Measurements from ENCODE around the gene PCK2.

PCK2 gene

DNA sequence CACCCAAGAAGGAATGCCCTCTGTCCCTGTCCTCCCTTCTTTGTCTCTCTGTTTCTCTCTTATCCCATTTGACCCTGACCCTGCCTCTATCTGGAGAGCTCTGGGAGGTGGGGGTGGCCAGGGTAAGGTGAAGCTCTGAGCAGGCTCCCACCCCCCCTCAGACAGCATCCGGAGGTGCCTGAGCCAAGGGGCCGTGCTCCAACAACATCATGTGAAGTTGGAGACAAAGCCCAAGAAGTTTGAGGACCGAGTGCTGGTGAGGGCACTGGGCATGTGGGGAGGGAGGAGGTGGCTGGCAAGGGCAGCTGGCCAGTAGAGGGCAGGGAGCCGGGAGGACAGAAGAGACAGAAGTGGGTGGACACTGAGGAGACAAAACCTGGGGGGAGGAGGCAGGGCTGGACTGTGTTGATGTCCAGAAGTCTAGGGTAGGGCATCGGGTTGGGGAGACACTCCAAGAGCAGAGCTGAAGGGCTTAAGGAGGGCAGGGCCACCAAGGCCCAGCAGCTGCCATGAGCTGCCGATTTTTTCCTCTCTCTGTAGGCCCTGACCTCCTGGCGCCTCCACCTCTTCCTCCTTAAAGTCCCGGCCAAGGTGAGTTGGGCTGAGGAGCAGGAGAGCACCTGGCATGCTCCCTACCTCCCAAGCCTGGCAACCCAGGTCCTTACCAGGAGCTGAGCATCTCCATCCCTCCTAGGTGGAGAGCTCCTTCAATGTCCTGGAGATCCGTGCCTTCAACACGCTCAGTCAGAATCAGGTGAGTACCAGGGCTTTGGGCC is 40.4 kb upstream of the PCK2 start:
- ChIA-PET POLR2A (interaction anchor here (0.6 kb wide), 1 partner anchor 61 kb away, joined by 3 read pairs; the partner anchor contains the start of genes DCAF11 and NRL), CTCF (interaction anchor here (0.8 to 7.0 kb wide), 7 partner anchors 10 to 254 kb away, joined by 3 to 88 read pairs (median 4); partner anchors contain the start of gene CIDEB)
- no peak for DNase-seq (ENCODE audit: extremely low spot score)
- no peak for TF ChIP-seq CTCF (IDR thresholded peaks at IDR 0.05; ENCODE audit: control extremely low read depth, extremely low read depth, low read depth, missing control alignments)

DNA sequence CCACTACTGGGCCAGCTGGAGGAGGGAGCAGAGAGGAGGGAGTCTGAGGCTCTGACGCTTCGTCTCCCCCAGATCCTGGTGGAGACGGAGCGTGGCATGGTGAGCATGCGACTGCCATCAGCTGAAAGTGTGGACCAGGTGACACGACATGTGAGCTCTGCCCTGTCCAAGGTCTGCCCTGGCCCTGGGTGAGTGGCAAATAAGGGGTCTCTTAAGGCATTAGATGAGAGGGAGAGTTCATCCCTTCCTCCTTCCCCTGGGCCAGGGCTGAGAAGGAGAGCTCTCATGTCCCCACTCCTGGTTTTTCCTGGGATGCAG is 39.8 kb upstream of the PCK2 start:
- ChIA-PET CTCF (interaction anchor here (0.7 to 7.0 kb wide), 9 partner anchors 9 to 254 kb away, joined by 3 to 88 read pairs (median 3); partner anchors contain the start of gene CIDEB), POLR2A (interaction anchor here (0.6 kb wide), 1 partner anchor 60 kb away, joined by 3 read pairs; the partner anchor contains the start of genes DCAF11 and NRL)
- DNase-seq (ENCODE audit: extremely low spot score) = no peak

GRCh38 chr14:24054646-24055045 is 39.5 kb upstream of the PCK2 start:
- no peak for TF ChIP-seq CTCF (IDR thresholded peaks at IDR 0.05; ENCODE audit: control extremely low read depth, extremely low read depth, low read depth, missing control alignments)
- DNase-seq (ENCODE audit: extremely low spot score) = no peak
- CTCF ChIA-PET = interaction anchor here (0.7 to 7.0 kb wide), 8 partner anchors 9 to 253 kb away, joined by 3 to 88 read pairs (median 4); partner anchors contain the start of gene CIDEB
- POLR2A ChIA-PET = no interaction called here

More for the DNA sequence above, 39.8 kb upstream of the PCK2 start:
- no peak for TF ChIP-seq CTCF (IDR thresholded peaks at IDR 0.05; ENCODE audit: control extremely low read depth, extremely low read depth, low read depth, missing control alignments)

DNA sequence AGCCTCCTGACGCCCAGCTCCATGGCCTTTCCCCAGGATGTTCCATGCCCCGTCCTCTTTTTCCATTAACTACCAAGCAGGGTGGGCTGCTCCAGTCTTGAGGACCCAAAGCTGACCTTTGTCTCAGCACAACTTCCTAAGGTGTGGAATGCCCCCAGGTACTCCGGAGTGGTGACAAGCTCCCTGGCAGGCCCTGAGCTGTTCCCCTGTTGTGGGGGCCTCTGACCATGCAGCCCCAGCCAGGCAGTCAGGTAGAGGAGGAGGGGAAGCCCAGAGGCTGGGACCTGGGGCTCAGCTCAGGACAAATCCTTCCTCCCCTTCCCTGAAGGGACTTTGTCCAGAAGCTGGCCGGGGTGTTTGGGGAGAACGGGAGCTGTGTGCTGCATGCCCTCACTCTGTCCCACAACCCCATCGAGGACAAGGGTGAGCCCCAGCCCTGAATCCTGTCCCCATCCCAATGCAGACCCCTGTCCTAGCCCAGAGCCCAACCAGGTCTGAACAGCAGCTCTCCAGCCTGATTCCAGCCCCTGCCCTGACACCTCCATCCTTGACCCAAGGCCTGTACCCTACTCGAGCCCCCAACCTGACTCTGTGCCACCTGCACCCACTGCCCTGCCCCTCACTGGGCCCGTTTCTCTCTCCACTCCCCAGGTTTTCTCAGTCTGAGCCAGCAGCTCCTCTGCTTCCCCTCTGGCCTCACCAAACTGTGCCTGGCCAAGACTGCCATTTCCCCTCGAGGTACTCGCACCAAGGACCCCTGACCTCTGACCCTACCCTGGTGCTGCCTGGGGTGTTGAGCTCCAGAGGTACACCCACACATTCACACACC is 37.9 kb upstream of the PCK2 start:
- CTCF ChIA-PET = interaction anchor here (1.4 to 9.5 kb wide), 10 partner anchors 8 to 252 kb away, joined by 4 to 118 read pairs (median 22); partner anchors contain the start of genes CIDEB, CPNE6, DCAF11 and LTB4R2
- POLR2A ChIA-PET = no interaction called here
- DNase-seq (ENCODE audit: extremely low spot score) = no peak
- TF ChIP-seq CTCF (IDR thresholded peaks at IDR 0.05; ENCODE audit: control extremely low read depth, extremely low read depth, low read depth, missing control alignments) = no peak

GRCh38 chr14:24056800-24057184 is 37.3 kb upstream of the PCK2 start:
- TF ChIP-seq CTCF (IDR thresholded peaks at IDR 0.05; ENCODE audit: control extremely low read depth, extremely low read depth, low read depth, missing control alignments) = no peak
- no peak for DNase-seq (ENCODE audit: extremely low spot score)
- ChIA-PET CTCF (interaction anchor here (1.1 to 9.5 kb wide), 15 partner anchors 9 to 252 kb away, joined by 4 to 118 read pairs (median 14); partner anchors contain the start of genes CIDEB, CPNE6, DCAF11 and IRF9), POLR2A (no interaction called here)

DNA sequence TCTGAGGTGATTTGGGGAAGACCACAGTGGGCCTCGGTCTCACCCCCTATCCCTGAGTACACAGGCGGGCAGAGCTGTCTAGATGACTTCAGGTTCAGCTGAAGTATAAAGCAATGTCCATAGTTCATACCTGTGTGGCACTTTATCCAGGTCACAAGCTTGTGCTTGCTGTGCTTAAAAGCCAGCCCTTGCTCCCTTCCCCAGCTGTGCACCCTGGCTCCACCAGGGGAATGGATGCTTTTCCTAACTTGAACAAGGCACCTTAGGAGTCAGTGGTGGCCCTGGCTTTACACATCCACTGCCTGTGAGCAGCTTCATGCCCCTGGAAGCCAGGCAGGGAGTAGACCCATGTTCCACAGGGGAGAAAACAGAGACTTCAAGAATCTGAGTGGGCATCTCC is 36.8 kb upstream of the PCK2 start:
- POLR2A ChIA-PET = no interaction called here
- TF ChIP-seq CTCF (IDR thresholded peaks at IDR 0.05; ENCODE audit: control extremely low read depth, extremely low read depth, low read depth, missing control alignments) = no peak
- CTCF ChIA-PET = interaction anchor here (1.1 to 9.5 kb wide), 18 partner anchors 9 to 251 kb away, joined by 4 to 118 read pairs (median 10); partner anchors contain the start of genes CIDEB, CPNE6, DCAF11 and IRF9
- DNase-seq (ENCODE audit: extremely low spot score) = no peak

Data from GM10248 (cell line).